ENCODE measurements around the gene GYG1.

Gene GYG1
- total RNA-seq: 21.0 to 95.5 (median 34.7) reads per million in 9 experiments

DNA sequence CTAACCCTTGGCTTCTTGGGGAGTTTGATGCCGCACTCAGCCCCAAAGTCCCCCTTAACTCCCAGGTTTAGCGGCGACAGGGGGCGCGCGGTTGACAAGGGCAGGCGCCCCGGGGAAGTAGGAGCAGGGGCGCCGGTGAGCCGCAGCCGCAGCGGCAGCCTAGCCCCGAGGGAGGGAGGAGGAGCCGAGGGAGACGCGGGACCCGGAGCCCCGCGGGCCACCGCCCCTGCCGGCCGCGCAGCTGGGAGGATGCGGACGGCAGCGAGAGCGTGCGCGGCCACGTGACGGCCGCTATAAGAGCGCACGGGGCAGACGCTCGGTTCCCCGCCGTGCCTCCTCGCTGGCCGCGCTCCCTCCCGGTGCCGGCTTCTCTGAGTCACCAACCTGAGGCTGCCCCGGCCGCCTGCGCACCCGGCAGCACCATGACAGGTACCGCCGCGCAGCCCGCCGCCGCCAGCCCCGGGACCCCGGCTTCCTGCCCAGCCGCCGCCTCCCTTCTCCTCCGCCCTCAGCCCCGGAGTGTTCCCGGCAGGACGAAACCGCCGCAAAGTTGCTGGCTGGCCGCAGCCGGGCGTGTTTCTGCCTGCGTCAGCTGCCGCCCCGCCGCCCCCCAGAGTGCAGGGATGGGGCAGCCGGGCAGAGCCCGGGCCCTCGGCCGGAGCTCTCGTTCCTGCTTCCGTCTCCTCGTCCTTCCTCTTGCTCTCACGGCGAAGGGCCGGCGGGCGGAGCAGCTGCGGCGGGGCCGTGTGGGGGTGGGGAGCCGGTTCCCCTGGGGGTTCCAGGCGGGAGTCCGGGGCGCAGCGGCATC, at the start of gene GYG1:
Gene GYG1 (plus strand): TSS at position 322 of the 808 bp plus-strand sequence. CDS start 101 bp downstream, at position 423.
- ATAC-seq (replicated peaks) (peak; percentile 86), DNase-seq (peak; percentile 73 to 83 (median 79))
- Mint-ChIP-seq H3K36me3 (ENCODE audit: insufficient read depth) (peaks cover 47% of the 10 kb centered on the region), H3K9me3 (no peaks in the 10 kb centered on the region), H3K4me1 (ENCODE audit: low read depth in 2 of 2) (peaks cover 30 to 41% of the 10 kb centered on the region in 2 donors), H3K4me3 (peak within 1 kb of the TSS; percentile 76 to 78), H3K27ac (peak within 1 kb of the TSS; percentile 88 to 90), H3K27me3 (no peaks in the 10 kb centered on the region)

- no peak overlapping the region for H3K4me3 Mint-ChIP-seq
- H3K4me1 Mint-ChIP-seq (ENCODE audit: low read depth in 2 of 2): no peaks in the 10 kb centered on the region
- peaks cover 12 to 24% of the 10 kb centered on the region in 2 donors for H3K27me3 Mint-ChIP-seq
- no peak overlapping the region for H3K27ac Mint-ChIP-seq
- H3K9me3 Mint-ChIP-seq: no peaks in the 10 kb centered on the region
- peaks cover 3% of the 10 kb centered on the region for H3K36me3 Mint-ChIP-seq (ENCODE audit: insufficient read depth)
- DNase-seq (peak in 2 of 3 experiments; percentile 9 to 15), ATAC-seq (replicated peaks) (peak; percentile 93)
Observed at GRCh38 chr3:148943506-148944205, 47.7 kb upstream of the GYG1 start.

DNA sequence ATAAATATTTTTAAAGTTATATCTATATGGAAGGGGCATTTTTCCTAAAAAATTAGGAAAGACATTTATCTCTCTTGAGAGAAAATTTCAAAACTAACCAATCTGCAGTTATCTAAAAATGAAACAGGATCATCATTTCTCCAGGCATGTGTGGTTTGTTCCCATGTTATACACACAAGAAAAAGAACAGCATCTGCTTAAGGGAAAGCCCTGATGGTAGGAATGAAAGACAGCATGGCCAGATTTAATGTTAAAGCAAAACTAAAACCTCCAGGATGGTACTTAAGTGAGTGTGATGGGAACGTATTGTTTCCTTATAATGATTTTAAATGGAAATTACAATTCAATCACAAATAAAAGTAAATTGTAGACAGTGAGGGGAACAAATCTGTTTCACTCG, 46.2 kb upstream of the GYG1 start:
- ATAC-seq (replicated peaks) (no peak), DNase-seq (no peak)
- H3K36me3 Mint-ChIP-seq (ENCODE audit: insufficient read depth): peaks cover 3% of the 10 kb centered on the region

GRCh38 chr3:148948913-148949657, 42.3 kb upstream of the GYG1 start:
- Mint-ChIP-seq H3K4me3 (no peak overlapping the region), H3K4me1 (ENCODE audit: low read depth in 2 of 2) (no peaks in the 10 kb centered on the region), H3K36me3 (ENCODE audit: insufficient read depth) (peaks cover 3% of the 10 kb centered on the region), H3K27me3 (no peaks in the 10 kb centered on the region), H3K27ac (no peak overlapping the region), H3K9me3 (no peaks in the 10 kb centered on the region)
- DNase-seq: no peak
- ATAC-seq (replicated peaks): no peak

More for the DNA sequence above, 46.2 kb upstream of the GYG1 start:
- H3K27ac Mint-ChIP-seq: no peak overlapping the region
- H3K27me3 Mint-ChIP-seq: peaks cover under 1 to 10% of the 10 kb centered on the region in 2 donors
- no peaks in the 10 kb centered on the region for H3K9me3 Mint-ChIP-seq
- H3K4me3 Mint-ChIP-seq: no peak overlapping the region
- H3K4me1 Mint-ChIP-seq (ENCODE audit: low read depth in 2 of 2): no peaks in the 10 kb centered on the region

GRCh38 chr3:148950806-148951205, 40.5 kb upstream of the GYG1 start:
- H3K27ac Mint-ChIP-seq: peak overlapping the region in 1 of 2 donors; percentile 23
- H3K27me3 Mint-ChIP-seq: no peaks in the 10 kb centered on the region
- H3K9me3 Mint-ChIP-seq: no peaks in the 10 kb centered on the region
- peaks cover 0 to under 1% of the 10 kb centered on the region in 2 donors for H3K4me1 Mint-ChIP-seq (ENCODE audit: low read depth in 2 of 2)
- DNase-seq (no peak), ATAC-seq (replicated peaks) (peak; percentile 29)
- no peak overlapping the region for H3K4me3 Mint-ChIP-seq
- peaks cover 1% of the 10 kb centered on the region for H3K36me3 Mint-ChIP-seq (ENCODE audit: insufficient read depth)

DNA sequence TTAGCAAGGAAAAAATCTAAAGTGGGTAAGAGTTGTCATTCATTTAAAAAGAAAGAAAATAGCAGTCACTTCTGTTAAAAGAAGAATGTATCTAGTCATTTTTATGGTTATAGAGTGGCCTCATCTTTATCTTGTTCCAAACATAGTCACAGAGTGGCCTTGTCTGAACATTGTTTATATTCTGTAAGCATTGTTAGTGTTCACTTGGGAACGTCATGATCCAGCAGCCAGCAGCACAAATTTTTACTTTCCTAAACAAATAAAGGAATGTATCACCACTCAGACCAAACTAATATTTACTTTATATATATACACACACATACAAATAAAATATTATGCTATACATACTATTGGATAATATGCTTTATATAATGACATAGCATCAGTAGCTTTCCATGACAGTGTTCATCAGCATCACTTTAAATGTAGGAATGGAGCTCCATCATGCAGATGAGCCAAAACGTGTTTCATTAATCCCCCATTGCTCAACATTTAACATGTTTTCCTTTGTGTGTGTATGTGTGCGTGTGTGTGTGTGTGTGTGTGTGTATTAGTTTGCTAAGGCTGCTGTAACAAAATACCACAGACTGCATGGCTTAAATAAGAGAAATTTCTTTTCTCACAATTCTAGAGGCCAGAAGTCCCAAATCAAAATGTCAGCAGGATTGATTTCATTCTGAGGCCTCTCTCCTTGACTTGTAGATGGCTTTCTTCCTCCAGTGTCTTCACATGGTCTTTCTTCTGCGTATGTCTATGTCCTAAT, 39.6 kb upstream of the GYG1 start:
- H3K4me3 Mint-ChIP-seq: no peak overlapping the region
- ATAC-seq (replicated peaks): no peak
- DNase-seq: no peak
- H3K36me3 Mint-ChIP-seq (ENCODE audit: insufficient read depth): no peaks in the 10 kb centered on the region
- H3K9me3 Mint-ChIP-seq: no peaks in the 10 kb centered on the region
- peaks cover 0 to 2% of the 10 kb centered on the region in 2 donors for H3K4me1 Mint-ChIP-seq (ENCODE audit: low read depth in 2 of 2)
- H3K27ac Mint-ChIP-seq: peak overlapping the region in 1 of 2 donors; percentile 23
- no peaks in the 10 kb centered on the region for H3K27me3 Mint-ChIP-seq

- no peaks in the 10 kb centered on the region for H3K27me3 Mint-ChIP-seq
- H3K4me3 Mint-ChIP-seq: no peak overlapping the region
- H3K36me3 Mint-ChIP-seq (ENCODE audit: insufficient read depth): no peaks in the 10 kb centered on the region
- no peak overlapping the region for H3K27ac Mint-ChIP-seq
- no peaks in the 10 kb centered on the region for H3K9me3 Mint-ChIP-seq
- peaks cover 0 to 5% of the 10 kb centered on the region in 2 donors for H3K4me1 Mint-ChIP-seq (ENCODE audit: low read depth in 2 of 2)
- ATAC-seq (replicated peaks) (no peak), DNase-seq (no peak)
Observed at GRCh38 chr3:148953094-148953493, 38.2 kb upstream of the GYG1 start.

DNA sequence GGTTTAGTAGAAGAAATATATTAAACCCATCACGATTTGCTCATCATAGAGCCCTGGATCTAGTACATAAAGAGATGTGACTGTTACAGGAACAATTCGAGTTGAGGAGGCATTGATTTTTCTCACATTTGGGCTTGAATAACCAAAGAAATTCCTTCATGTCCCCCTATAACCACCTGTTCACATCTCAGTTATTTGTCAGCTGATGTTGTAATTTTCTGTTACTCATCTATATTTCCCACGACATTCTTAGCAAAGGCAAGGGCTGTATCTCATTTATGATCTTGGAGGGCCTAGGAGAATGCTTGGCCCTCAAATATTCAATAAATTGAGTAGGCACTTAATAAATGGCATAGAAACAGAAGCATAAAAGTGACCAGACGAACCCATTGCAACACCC, 36.4 kb upstream of the GYG1 start:
- H3K27ac Mint-ChIP-seq: no peak overlapping the region

DNA sequence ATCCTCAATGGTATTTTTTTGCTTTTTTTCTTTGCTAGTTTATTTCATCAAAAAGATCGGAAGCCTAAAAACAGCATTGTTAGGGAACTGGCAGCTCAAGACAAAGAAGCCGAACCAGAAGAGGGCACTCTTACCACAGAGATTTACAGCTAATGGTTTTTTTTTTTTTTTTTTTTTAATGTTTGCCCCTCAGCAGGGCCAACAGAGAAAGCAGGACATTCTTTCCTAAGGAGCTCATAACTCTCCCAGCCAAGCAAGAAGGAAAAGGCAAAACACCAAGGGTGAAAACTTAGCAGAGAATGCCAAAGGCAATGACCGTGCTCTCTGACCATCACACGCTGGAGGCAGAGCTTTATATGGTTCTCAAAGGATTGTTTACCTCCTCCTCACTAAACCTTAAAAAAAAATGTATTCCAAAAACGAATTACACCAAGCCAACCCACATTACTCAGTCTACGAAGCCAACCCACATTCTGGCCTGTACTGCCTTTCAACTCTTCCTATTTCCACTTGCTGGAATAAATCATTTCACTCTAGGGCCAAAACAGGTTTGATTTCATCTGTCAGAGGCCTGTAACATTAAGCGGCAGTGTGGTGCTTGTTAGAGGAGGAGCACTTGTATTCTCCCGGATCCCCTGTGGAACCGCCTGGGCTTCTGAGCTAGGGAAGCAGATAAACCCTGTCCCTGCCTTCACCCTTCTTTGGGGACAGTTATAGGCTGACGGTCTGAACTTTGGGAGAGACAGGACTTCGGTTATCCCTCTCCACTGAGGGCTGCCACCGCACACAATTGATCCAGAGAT, 35.6 kb upstream of the GYG1 start:
- ATAC-seq (replicated peaks) (peak; percentile 53), DNase-seq (peak; percentile 30 to 42 (median 39))
- Mint-ChIP-seq H3K27me3 (peaks cover 0 to under 1% of the 10 kb centered on the region in 2 donors), H3K4me3 (no peak overlapping the region), H3K9me3 (no peaks in the 10 kb centered on the region), H3K27ac (no peak overlapping the region), H3K36me3 (ENCODE audit: insufficient read depth) (no peaks in the 10 kb centered on the region), H3K4me1 (ENCODE audit: low read depth in 2 of 2) (peaks cover 0 to 5% of the 10 kb centered on the region in 2 donors)

More for the DNA sequence above, 36.4 kb upstream of the GYG1 start:
- Mint-ChIP-seq H3K9me3 (no peaks in the 10 kb centered on the region), H3K27me3 (no peaks in the 10 kb centered on the region), H3K4me1 (ENCODE audit: low read depth in 2 of 2) (peaks cover 0 to 5% of the 10 kb centered on the region in 2 donors), H3K36me3 (ENCODE audit: insufficient read depth) (no peaks in the 10 kb centered on the region), H3K4me3 (no peak overlapping the region)
- DNase-seq: no peak
- no peak for ATAC-seq (replicated peaks)

GRCh38 chr3:148957586-148957985, 33.8 kb upstream of the GYG1 start:
- peaks cover 0 to 5% of the 10 kb centered on the region in 2 donors for H3K4me1 Mint-ChIP-seq (ENCODE audit: low read depth in 2 of 2)
- no peaks in the 10 kb centered on the region for H3K9me3 Mint-ChIP-seq
- no peaks in the 10 kb centered on the region for H3K36me3 Mint-ChIP-seq (ENCODE audit: insufficient read depth)
- H3K27ac Mint-ChIP-seq: no peak overlapping the region
- no peak for DNase-seq
- H3K27me3 Mint-ChIP-seq: peaks cover 0 to 13% of the 10 kb centered on the region in 2 donors
- H3K4me3 Mint-ChIP-seq: no peak overlapping the region
- peak; percentile 59 for ATAC-seq (replicated peaks)

- H3K4me1 Mint-ChIP-seq (ENCODE audit: low read depth in 2 of 2): peaks cover 0 to 5% of the 10 kb centered on the region in 2 donors
- ATAC-seq (replicated peaks): no peak
- peaks cover 0 to 13% of the 10 kb centered on the region in 2 donors for H3K27me3 Mint-ChIP-seq
- H3K27ac Mint-ChIP-seq: no peak overlapping the region
- no peaks in the 10 kb centered on the region for H3K36me3 Mint-ChIP-seq (ENCODE audit: insufficient read depth)
- no peak for DNase-seq
- H3K9me3 Mint-ChIP-seq: no peaks in the 10 kb centered on the region
- H3K4me3 Mint-ChIP-seq: no peak overlapping the region
Observed at GRCh38 chr3:148958696-148959095, 32.6 kb upstream of the GYG1 start.

DNA sequence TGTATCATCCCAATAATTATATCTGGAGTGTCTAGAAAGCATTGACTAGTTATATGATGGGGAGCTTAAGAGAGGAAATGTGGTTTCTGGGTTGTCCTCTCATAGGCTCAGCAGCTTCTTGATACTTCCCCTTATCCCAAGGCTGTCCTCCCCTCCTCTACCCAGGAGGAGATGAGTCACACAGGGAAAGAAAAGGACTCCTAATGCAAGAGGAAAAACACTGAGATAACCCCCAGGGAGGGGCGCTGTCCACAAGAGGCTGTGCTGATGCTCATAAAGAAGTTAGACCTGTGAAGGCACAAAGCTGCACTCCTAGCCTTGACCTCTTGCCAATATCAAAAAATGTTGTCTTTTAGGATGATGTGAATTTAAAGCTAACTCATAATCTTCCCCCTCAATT, 28.8 kb upstream of the GYG1 start:
- Mint-ChIP-seq H3K9me3 (no peaks in the 10 kb centered on the region), H3K27ac (no peak overlapping the region), H3K27me3 (peaks cover 0 to 13% of the 10 kb centered on the region in 2 donors), H3K36me3 (ENCODE audit: insufficient read depth) (no peaks in the 10 kb centered on the region), H3K4me1 (ENCODE audit: low read depth in 2 of 2) (peaks cover 0 to 2% of the 10 kb centered on the region in 2 donors), H3K4me3 (no peak overlapping the region)
- DNase-seq: peak in 1 of 3 experiments; percentile 9
- ATAC-seq (replicated peaks): no peak

All from effector memory CD8-positive, alpha-beta T cell (primary cell).